Posterior vena cava (tissue), 2 donors: ENCODE measurements around the gene ZEB1. TPM values are rescaled to one million over a fixed set of nuclear protein-coding genes. Genes with fewer than 3 reads are reported as not detected.

Experiments used
- DNase-seq: peaks from one replicate; pipeline ENCODE4 v3.0.0-alpha.2; 2020; ENCODE audit warnings: low spot score
- intact Hi-C, 2 donors: fragments of 100-400 bp; cut with DNase I; formaldehyde crosslinking; loops; one replicate each; pipeline versions ENCODE4 v1.14.1 to v1.14.2; 2022 to 2023
- total RNA-seq, 2 donors: library from RNA; stranded (reverse); fragmentation: NEBNext Ultra II Directional; extraction: Animal tissue kit (Norgen Biotek cat#: 25700); gene quantifications; one replicate each; pipeline ENCODE4 v1.2.1, GENCODE V29; 2021
- donor health status: DM: yes; HTN: yes; CAD: no.
- donor health status: DM: yes; HTN: yes; CAD: no.

ZEB1 gene
- total RNA-seq, 2 donors from 2014 or later, result 118 to 141 TPM

- DNase-seq, result no peak
- intact Hi-C loops, result no loop called here
Measured at GRCh38 chr10:31467791-31468535, 148.9 kb downstream of the ZEB1 start.

GRCh38 chr10:31468536-31468859, 149.5 kb downstream of the ZEB1 start:
- intact Hi-C loops, result no loop called here
- no peak for DNase-seq

GRCh38 chr10:31475519-31475918, 156.5 kb downstream of the ZEB1 start:
- intact Hi-C loops, result no loop called here

DNA sequence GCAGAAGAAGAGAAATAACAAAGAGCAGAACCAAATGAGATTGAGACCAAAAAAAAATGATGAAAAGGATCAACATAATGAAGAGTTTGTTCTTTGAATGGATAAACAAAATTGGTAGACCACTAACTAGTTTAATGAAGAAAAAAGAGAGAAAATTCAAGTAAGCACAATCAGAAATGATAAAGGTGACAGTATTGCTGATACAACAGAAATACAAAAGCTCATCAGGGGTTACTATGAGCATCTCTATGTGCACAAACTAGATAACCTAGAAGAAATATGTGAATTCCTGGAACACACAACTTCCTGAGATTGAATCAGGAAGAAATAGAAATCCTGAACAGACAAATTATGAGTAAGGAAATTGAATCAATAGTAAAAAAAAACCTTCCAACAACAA, 157.1 kb downstream of the ZEB1 start:
- DNase-seq, result no peak
- intact Hi-C loops, result no loop called here

More at GRCh38 chr10:31475519-31475918, 156.5 kb downstream of the ZEB1 start:
- no peak for DNase-seq

GRCh38 chr10:31477584-31477983, 158.6 kb downstream of the ZEB1 start:
- intact Hi-C loops, result no loop called here
- no peak for DNase-seq

DNA sequence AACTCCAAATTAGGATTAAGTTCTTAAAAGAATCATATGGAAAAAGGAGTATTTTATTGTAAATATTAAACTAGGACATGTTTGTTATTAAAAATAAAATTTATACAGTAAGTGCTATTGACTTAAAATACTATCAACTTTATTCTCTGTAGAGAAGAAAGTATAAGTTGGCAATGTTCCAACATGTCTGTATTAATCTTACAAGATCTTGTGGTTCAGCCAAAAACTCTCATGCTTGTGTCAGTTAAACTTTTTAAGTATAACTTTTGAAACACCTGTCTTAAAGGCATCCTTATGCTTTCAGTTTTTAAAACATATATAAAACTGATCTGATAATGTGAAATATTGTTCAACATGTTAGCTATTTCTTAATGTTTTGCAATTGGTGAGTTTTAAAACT, 160.7 kb downstream of the ZEB1 start:
- intact Hi-C loops, result no loop called here
- no peak for DNase-seq

DNA sequence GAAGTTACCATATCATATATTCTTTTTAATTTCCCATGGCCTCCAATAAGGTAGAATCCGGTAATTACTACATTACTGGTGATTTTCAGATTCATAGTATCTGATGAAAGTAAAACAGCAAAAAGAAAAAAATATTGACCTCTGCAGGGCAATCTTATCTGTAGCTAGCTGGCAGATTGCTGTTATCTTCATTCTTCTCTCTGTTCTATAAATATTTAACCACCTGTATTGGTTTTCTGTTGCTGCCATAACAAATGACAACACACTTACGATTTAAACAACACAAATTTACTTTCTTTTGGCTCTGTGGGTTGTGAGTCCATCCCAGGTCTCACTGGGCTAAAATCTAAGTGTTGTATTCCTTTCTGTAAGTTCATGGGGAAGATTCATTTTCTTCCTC, 164.5 kb downstream of the ZEB1 start:
- DNase-seq, result no peak
- intact Hi-C loops, result no loop called here

DNA sequence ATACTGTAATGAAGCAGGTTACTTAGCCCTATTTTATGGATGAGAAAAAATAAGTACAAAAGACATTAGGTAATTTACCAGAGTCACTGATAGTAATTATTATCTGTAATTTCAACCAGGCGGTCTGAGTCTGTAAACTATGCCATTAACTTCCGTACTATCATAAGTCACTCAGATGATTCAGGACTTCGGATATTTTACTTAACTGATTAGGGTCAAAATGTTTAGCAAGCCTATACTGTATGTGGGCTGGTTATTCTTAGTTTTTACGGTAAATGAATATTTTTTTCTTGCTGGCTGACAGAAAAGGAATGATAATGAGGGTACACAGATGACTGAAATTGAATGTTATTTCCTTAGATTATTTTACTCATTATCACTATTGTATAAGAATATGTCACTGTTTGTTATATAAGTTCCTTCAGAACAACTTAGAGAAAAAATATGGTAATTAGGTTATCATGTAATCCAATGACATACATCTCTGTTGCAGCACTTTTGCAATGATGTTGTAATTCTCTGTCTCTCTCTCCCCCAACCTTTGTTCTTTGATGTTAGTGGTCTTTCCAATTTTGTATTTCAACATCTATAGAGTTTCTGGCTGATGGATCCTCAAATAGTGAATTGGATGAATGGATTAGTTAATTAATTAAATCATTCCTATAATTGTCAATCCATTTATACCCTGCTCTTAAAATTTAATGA, 165.6 kb downstream of the ZEB1 start:
- intact Hi-C loops, result no loop called here
- no peak for DNase-seq

DNA sequence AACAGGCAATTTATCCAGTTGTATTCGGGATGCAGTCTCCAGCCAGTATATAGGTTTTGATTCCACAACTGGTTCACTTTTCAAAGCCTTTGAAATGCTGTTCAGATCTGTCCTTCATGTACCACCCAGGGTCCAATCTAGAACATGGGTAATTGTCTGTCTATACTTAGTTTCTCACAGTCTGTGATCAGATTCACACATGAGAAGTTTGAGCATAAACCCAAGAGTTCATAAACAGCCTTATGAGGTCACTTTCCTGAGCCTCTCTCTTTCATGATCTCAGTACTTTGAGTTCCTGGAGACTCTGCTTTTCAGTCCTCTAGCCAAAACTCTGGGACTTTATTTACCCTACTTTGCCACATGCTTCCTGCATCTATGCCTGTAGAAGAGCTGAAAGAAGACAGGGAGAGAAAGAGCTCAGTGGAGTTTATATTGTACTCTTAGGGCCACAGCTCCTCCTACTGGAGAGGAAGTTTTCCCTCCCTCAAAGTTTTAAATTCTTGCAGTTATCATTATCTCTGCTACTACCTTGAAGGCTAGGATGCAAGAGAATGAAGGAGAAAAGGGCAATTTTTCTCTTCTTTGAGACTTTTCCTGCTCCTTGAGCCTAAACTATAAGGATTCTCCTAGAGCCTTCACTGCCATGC, 172.0 kb downstream of the ZEB1 start:
- DNase-seq, result no peak
- intact Hi-C loops, result loop anchor here in 1 of 2 donors (5.0 kb wide), 1 partner anchor 709 kb away; no protein-coding TSS in a partner anchor

DNA sequence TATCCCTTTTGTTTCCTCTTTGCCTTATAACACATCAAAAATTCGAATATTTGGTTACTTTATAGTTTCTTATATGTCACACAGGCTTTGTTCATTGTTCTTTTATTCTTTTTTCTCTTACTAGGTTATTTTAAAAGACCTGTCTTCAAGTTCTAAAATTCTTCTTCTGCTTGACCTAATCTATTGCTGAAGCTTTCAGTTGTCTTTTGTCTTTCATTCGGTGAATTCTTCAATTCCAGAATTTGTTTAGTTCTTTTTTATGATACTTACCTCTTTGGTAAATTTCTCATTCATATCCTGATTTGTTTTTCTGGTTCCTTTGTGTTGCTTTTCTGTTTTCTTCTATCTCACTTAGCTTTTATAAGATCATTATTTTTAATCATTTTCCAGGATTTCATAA, 188.4 kb downstream of the ZEB1 start:
- no peak for DNase-seq
- intact Hi-C loops, result no loop called here

GRCh38 chr10:31508234-31508633, 189.2 kb downstream of the ZEB1 start:
- intact Hi-C loops, result no loop called here
- no peak for DNase-seq

- DNase-seq, result no peak
- intact Hi-C loops, result no loop called here
Measured at GRCh38 chr10:31508882-31509281, 189.9 kb downstream of the ZEB1 start.

DNA sequence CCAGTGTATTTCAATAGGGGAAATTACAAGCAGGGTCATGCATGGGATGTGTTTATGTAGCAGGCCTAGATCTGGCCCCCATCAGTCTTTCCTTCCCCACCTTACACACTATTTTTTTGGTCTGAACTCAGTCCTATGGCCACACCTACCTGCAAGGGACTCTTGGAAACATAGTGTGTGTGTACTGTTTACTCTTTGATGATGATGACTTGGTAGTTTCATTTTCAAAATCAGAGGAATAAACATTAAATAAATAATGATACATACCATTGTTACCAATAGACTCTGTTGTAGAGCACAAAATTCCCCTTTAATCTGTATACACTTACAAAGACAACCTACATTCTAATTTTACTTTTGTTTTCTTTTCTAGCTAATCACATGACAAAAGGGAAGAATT, 191.0 kb downstream of the ZEB1 start:
- intact Hi-C loops, result no loop called here
- no peak for DNase-seq

DNA sequence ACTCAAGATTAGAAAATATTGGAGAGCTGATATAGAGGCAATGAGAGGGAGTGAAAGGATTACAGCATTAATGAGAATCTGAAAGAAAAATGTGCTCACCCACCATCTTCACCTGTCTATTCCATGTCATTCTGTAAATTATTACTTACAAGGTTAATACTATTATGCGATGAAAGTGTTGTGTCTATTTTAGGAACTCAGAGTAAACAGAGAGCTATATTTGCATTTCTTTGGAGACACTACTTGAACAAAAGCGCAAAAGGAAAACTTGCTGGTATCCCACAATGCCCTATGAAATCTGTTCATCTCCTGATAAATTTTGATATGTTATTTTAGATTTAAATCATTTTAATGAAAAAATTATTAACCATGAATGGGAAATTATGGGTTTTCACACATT, 196.1 kb downstream of the ZEB1 start:
- no peak for DNase-seq
- intact Hi-C loops, result no loop called here

- intact Hi-C loops, result no loop called here
- DNase-seq, result no peak
Measured at GRCh38 chr10:31515819-31516402, 196.9 kb downstream of the ZEB1 start.

- no peak for DNase-seq
- intact Hi-C loops, result no loop called here
Measured at GRCh38 chr10:31520986-31521831, 202.2 kb downstream of the ZEB1 start.

DNA sequence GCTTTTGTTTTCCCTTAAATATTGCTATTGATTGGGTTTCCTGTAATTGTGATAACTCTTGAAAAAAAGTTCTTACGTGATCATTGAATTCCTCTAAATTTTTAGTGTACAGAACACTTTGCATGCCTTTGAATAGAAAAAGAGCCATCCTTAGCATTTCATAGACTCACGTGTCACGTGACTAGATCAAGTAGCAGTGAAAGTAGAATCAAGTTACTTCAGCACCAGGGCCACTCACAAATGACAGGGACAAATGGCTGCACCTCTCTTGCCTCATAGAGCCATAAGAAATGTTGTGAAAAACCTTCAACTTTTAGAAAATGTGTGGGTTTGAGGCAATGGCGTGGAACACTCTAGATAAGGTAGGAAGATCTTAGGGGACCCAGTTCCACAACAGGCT, 203.8 kb downstream of the ZEB1 start:
- intact Hi-C loops, result no loop called here
- DNase-seq, result no peak

- no peak for DNase-seq
- intact Hi-C loops, result no loop called here
Measured at GRCh38 chr10:31524460-31524859, 205.4 kb downstream of the ZEB1 start.

GRCh38 chr10:31526178-31526577, 207.2 kb downstream of the ZEB1 start:
- no peak for DNase-seq
- intact Hi-C loops, result no loop called here
